CD4-positive, alpha-beta T cell treated with Interleukin-6 at 100 ng/mL for 8 hours (primary cell): ENCODE measurements around the gene ACTR5.

Experiments
- DNase-seq: peaks from one replicate; pipeline ENCODE4 v3.0.0-alpha.2; 2020; ENCODE audit warnings: mixed read lengths, low spot score

ACTR5 gene

GRCh38 chr20:38728911-38729642 is 19.2 kb upstream of the ACTR5 start:
- no peak for DNase-seq

- no peak for DNase-seq
Measured at GRCh38 chr20:38729767-38730166, 18.5 kb upstream of the ACTR5 start.

GRCh38 chr20:38730167-38730988 is 17.9 kb upstream of the ACTR5 start:
- no peak for DNase-seq

GRCh38 chr20:38730989-38731737 is 17.1 kb upstream of the ACTR5 start:
- peak; percentile 64 for DNase-seq

GRCh38 chr20:38731738-38732113 is 16.5 kb upstream of the ACTR5 start:
- DNase-seq, result no peak

- no peak for DNase-seq
Measured at GRCh38 chr20:38732981-38733380, 15.3 kb upstream of the ACTR5 start.

- no peak for DNase-seq
Measured at GRCh38 chr20:38735172-38735571, 13.1 kb upstream of the ACTR5 start.

GRCh38 chr20:38737887-38738286 is 10.4 kb upstream of the ACTR5 start:
- DNase-seq, result no peak

GRCh38 chr20:38745757-38746156 is 2.5 kb upstream of the ACTR5 start:
- DNase-seq, result no peak

- no peak for DNase-seq
Measured at GRCh38 chr20:38747495-38748096, 664 bp upstream of the ACTR5 start.

GRCh38 chr20:38748861-38749149 is 545 bp downstream of the ACTR5 start:
- DNase-seq, result peak; percentile 44

GRCh38 chr20:38751360-38751976 is 3.2 kb downstream of the ACTR5 start:
- DNase-seq, result peak; percentile 29

- DNase-seq, result no peak
Measured at GRCh38 chr20:38752029-38752428, 3.8 kb downstream of the ACTR5 start.

- no peak for DNase-seq
Measured at GRCh38 chr20:38754924-38755323, 6.7 kb downstream of the ACTR5 start.

- DNase-seq, result no peak
Measured at GRCh38 chr20:38755324-38755910, 7.2 kb downstream of the ACTR5 start.

GRCh38 chr20:38757145-38757775 is 9.0 kb downstream of the ACTR5 start:
- DNase-seq, result no peak

GRCh38 chr20:38759106-38759505 is 10.8 kb downstream of the ACTR5 start:
- DNase-seq, result no peak

- DNase-seq, result no peak
Measured at GRCh38 chr20:38760978-38761377, 12.7 kb downstream of the ACTR5 start.

- DNase-seq, result no peak
Measured at GRCh38 chr20:38762174-38762573, 13.9 kb downstream of the ACTR5 start.

GRCh38 chr20:38763616-38764015 is 15.4 kb downstream of the ACTR5 start:
- DNase-seq, result no peak
